Measurements from ENCODE around the gene ALG12.

DNA sequence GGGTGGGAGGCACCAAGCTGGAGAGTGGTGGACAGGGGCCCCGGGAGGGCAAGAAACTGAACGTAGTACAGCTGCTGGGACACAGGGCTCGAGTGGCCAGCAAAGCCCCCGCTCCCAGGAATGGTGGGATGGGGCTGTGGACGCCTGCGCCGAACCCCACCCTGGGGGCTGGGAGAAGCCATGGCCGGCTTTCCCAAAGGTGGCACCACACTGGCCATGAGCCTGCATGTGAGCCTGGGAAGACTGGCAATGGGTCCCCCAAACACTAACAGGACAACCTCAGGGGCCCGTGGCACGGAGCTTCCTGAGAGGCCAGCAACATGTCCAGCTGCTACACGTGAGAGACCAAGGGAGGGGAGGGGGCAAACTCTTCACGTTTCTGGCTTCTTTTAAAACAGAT lies 4.0 kb downstream of the ALG12 start:
- TF ChIP-seq, protein P1, sequence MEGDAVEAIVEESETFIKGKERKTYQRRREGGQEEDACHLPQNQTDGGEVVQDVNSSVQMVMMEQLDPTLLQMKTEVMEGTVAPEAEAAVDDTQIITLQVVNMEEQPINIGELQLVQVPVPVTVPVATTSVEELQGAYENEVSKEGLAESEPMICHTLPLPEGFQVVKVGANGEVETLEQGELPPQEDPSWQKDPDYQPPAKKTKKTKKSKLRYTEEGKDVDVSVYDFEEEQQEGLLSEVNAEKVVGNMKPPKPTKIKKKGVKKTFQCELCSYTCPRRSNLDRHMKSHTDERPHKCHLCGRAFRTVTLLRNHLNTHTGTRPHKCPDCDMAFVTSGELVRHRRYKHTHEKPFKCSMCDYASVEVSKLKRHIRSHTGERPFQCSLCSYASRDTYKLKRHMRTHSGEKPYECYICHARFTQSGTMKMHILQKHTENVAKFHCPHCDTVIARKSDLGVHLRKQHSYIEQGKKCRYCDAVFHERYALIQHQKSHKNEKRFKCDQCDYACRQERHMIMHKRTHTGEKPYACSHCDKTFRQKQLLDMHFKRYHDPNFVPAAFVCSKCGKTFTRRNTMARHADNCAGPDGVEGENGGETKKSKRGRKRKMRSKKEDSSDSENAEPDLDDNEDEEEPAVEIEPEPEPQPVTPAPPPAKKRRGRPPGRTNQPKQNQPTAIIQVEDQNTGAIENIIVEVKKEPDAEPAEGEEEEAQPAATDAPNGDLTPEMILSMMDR (IDR thresholded peaks at IDR 0.05; ENCODE audit: insufficient read depth, low read depth, low read length) = no peak
- no peak for TF ChIP-seq EZH2 (IDR thresholded peaks at IDR 0.05; ENCODE audit: insufficient read depth, low read length)
